T-helper 1 cell treated with Interleukin-12 subunit alpha and Interleukin-12 subunit beta and Interleukin-4 antibody, amounts not matched to agents 30 μg/mL and 1 μg/mL, for 36 hours (primary cell): Measurements from ENCODE around the gene AP1B1.
A peak's percentile ranks its signal among the peaks of the same experiment; 100 is the strongest.

Experiments
- H3K27ac Mint-ChIP-seq: one replicate; pipeline ENCODE4 v1.8.0; 2021; ENCODE audit warnings: mild to moderate bottlenecking, mixed read lengths
- H3K27me3 Mint-ChIP-seq: one replicate; pipeline ENCODE4 v1.8.0; 2021; ENCODE audit warnings: low read depth, mixed read lengths
- H3K36me3 Mint-ChIP-seq: one replicate; pipeline ENCODE4 v1.8.0; 2021; ENCODE audit warnings: low read depth, mixed read lengths
- H3K4me1 Mint-ChIP-seq: one replicate; pipeline ENCODE4 v1.8.0; 2021; ENCODE audit warnings: low read depth, mixed read lengths
- H3K4me3 Mint-ChIP-seq: one replicate; pipeline ENCODE4 v1.8.0; 2021; ENCODE audit warnings: mild to moderate bottlenecking, moderate library complexity, mixed read lengths
- H3K9me3 Mint-ChIP-seq: one replicate; pipeline ENCODE4 v1.8.0; 2021; ENCODE audit warnings: mixed read lengths

AP1B1 gene

GRCh38 chr22:29312218-29313125, 75.9 kb downstream of the AP1B1 start:
- peaks cover 43% of the 10 kb centered on the region for H3K27me3 Mint-ChIP-seq
- no peaks in the 10 kb centered on the region for H3K36me3 Mint-ChIP-seq
- H3K9me3 Mint-ChIP-seq: no peaks in the 10 kb centered on the region
- no peak overlapping the region for H3K27ac Mint-ChIP-seq
- peaks cover 16% of the 10 kb centered on the region for H3K4me1 Mint-ChIP-seq
- no peak overlapping the region for H3K4me3 Mint-ChIP-seq

GRCh38 chr22:29311464-29312217, 76.7 kb downstream of the AP1B1 start:
- Mint-ChIP-seq H3K27ac (no peak overlapping the region), H3K4me1 (peaks cover 18% of the 10 kb centered on the region), H3K36me3 (no peaks in the 10 kb centered on the region), H3K9me3 (no peaks in the 10 kb centered on the region), H3K4me3 (no peak overlapping the region), H3K27me3 (peaks cover 37% of the 10 kb centered on the region)

GRCh38 chr22:29310863-29311339, 77.5 kb downstream of the AP1B1 start:
- no peaks in the 10 kb centered on the region for H3K36me3 Mint-ChIP-seq
- no peak overlapping the region for H3K27ac Mint-ChIP-seq
- H3K4me3 Mint-ChIP-seq: no peak overlapping the region
- peaks cover 19% of the 10 kb centered on the region for H3K4me1 Mint-ChIP-seq
- H3K27me3 Mint-ChIP-seq: peaks cover 30% of the 10 kb centered on the region
- H3K9me3 Mint-ChIP-seq: no peaks in the 10 kb centered on the region

- H3K27me3 Mint-ChIP-seq: peaks cover 30% of the 10 kb centered on the region
- H3K27ac Mint-ChIP-seq: no peak overlapping the region
- no peaks in the 10 kb centered on the region for H3K9me3 Mint-ChIP-seq
- peaks cover 19% of the 10 kb centered on the region for H3K4me1 Mint-ChIP-seq
- no peaks in the 10 kb centered on the region for H3K36me3 Mint-ChIP-seq
- no peak overlapping the region for H3K4me3 Mint-ChIP-seq
Observed at GRCh38 chr22:29310065-29310862, 78.1 kb downstream of the AP1B1 start.

GRCh38 chr22:29309332-29310064, 78.9 kb downstream of the AP1B1 start:
- Mint-ChIP-seq H3K27me3 (peaks cover 26% of the 10 kb centered on the region), H3K9me3 (no peaks in the 10 kb centered on the region), H3K27ac (no peak overlapping the region), H3K4me1 (peaks cover 17% of the 10 kb centered on the region), H3K36me3 (no peaks in the 10 kb centered on the region), H3K4me3 (no peak overlapping the region)

GRCh38 chr22:29308791-29309262, 79.5 kb downstream of the AP1B1 start:
- peaks cover 20% of the 10 kb centered on the region for H3K27me3 Mint-ChIP-seq
- H3K4me3 Mint-ChIP-seq: peak overlapping the region; percentile 16
- H3K4me1 Mint-ChIP-seq: peaks cover 10% of the 10 kb centered on the region

GRCh38 chr22:29308148-29308790, 80.1 kb downstream of the AP1B1 start:
- Mint-ChIP-seq H3K27ac (no peak overlapping the region), H3K4me1 (peaks cover 8% of the 10 kb centered on the region), H3K9me3 (no peaks in the 10 kb centered on the region), H3K4me3 (peak overlapping the region; percentile 81), H3K27me3 (peaks cover 16% of the 10 kb centered on the region), H3K36me3 (no peaks in the 10 kb centered on the region)

More at GRCh38 chr22:29308791-29309262, 79.5 kb downstream of the AP1B1 start:
- H3K27ac Mint-ChIP-seq: no peak overlapping the region
- no peaks in the 10 kb centered on the region for H3K36me3 Mint-ChIP-seq
- no peaks in the 10 kb centered on the region for H3K9me3 Mint-ChIP-seq

- no peak overlapping the region for H3K27ac Mint-ChIP-seq
- H3K27me3 Mint-ChIP-seq: peaks cover 11% of the 10 kb centered on the region
- H3K36me3 Mint-ChIP-seq: no peaks in the 10 kb centered on the region
- H3K9me3 Mint-ChIP-seq: no peaks in the 10 kb centered on the region
- peaks cover 6% of the 10 kb centered on the region for H3K4me1 Mint-ChIP-seq
- peak overlapping the region; percentile 81 for H3K4me3 Mint-ChIP-seq
Observed at GRCh38 chr22:29307596-29308147, 80.7 kb downstream of the AP1B1 start.

- Mint-ChIP-seq H3K27me3 (peaks cover 4% of the 10 kb centered on the region), H3K27ac (no peak overlapping the region), H3K4me1 (peaks cover 5% of the 10 kb centered on the region), H3K9me3 (no peaks in the 10 kb centered on the region), H3K36me3 (no peaks in the 10 kb centered on the region), H3K4me3 (peak overlapping the region; percentile 81)
Observed at GRCh38 chr22:29306835-29307595, 81.4 kb downstream of the AP1B1 start.

GRCh38 chr22:29306175-29306834, 82.1 kb downstream of the AP1B1 start, which contains the start of gene GAS2L1:
GAS2L1 (plus strand) TSS chr22:29306650; CDS start chr22:29308106, 1,456 bp downstream.
- Mint-ChIP-seq H3K4me3 (peak within 1 kb of the TSS; percentile 81), H3K9me3 (no peaks in the 10 kb centered on the region), H3K36me3 (no peaks in the 10 kb centered on the region), H3K27me3 (peaks cover 4% of the 10 kb centered on the region), H3K4me1 (peaks cover 5% of the 10 kb centered on the region), H3K27ac (peak within 1 kb of the TSS; percentile 31)

GRCh38 chr22:29305836-29306174, 82.6 kb downstream of the AP1B1 start:
- Mint-ChIP-seq H3K4me1 (peaks cover 9% of the 10 kb centered on the region), H3K27ac (no peak overlapping the region), H3K27me3 (peaks cover 4% of the 10 kb centered on the region), H3K36me3 (peaks cover 4% of the 10 kb centered on the region), H3K9me3 (no peaks in the 10 kb centered on the region), H3K4me3 (peak overlapping the region; percentile 74)
